AG09309 (cell line): ENCODE measurements around the gene UBA6.
A peak's percentile ranks its signal among the peaks of the same experiment; 100 is the strongest.

Source experiments
- DNase-seq: peaks from one replicate; pipeline ENCODE4 v3.0.0-alpha.2; 2010; ENCODE audit warnings: low read depth
- H3K4me3 ChIP-seq: 2 replicates; pipeline ENCODE4 v1.5.1; 2011; ENCODE audit warnings: mild to moderate bottlenecking, low read depth, low read length, moderate library complexity; ENCODE audit not compliant: control insufficient read depth
- CTCF ChIP-seq: IDR thresholded peaks from 2 replicates; pipeline ENCODE4 v1.5.1; 2011; ENCODE audit warnings: mild to moderate bottlenecking, low read depth, low read length, inconsistent platforms; ENCODE audit not compliant: insufficient read depth, control insufficient read depth; ENCODE audit errors: missing control alignments

Gene UBA6

GRCh38 chr4:67687636-67688035 lies 13.3 kb downstream of the UBA6 start:
- DNase-seq, result peak; percentile 28
- TF ChIP-seq CTCF, result no peak
- no peak overlapping the region for H3K4me3 ChIP-seq

- no peak overlapping the region for H3K4me3 ChIP-seq
- TF ChIP-seq CTCF, result no peak
- no peak for DNase-seq
Measured at GRCh38 chr4:67685532-67685859, 15.5 kb downstream of the UBA6 start.

- no peak overlapping the region for H3K4me3 ChIP-seq
- no peak for TF ChIP-seq CTCF
- no peak for DNase-seq
Measured at GRCh38 chr4:67684839-67685531, 16.0 kb downstream of the UBA6 start.

- H3K4me3 ChIP-seq, result no peak overlapping the region
- DNase-seq, result no peak
- no peak for TF ChIP-seq CTCF
Measured at GRCh38 chr4:67682266-67682665, 18.7 kb downstream of the UBA6 start.

- no peak for DNase-seq
- TF ChIP-seq CTCF, result no peak
Measured at GRCh38 chr4:67680581-67681222, 20.3 kb downstream of the UBA6 start.

GRCh38 chr4:67678612-67679011 lies 22.3 kb downstream of the UBA6 start:
- TF ChIP-seq CTCF, result no peak
- no peak for DNase-seq
- H3K4me3 ChIP-seq, result no peak overlapping the region

More at GRCh38 chr4:67680581-67681222, 20.3 kb downstream of the UBA6 start:
- H3K4me3 ChIP-seq, result no peak overlapping the region

- H3K4me3 ChIP-seq, result no peak overlapping the region
- no peak for DNase-seq
- TF ChIP-seq CTCF, result no peak
Measured at GRCh38 chr4:67674098-67674497, 26.9 kb downstream of the UBA6 start.
